GM19099 (cell line): ENCODE measurements around the gene IL34.

Experiments
- POLR2A ChIP-seq: IDR thresholded peaks from 3 replicates; pipeline ENCODE4 v1.6.1; 2011; ENCODE audit warnings: low read depth; ENCODE audit not compliant: insufficient read length; ENCODE audit errors: extremely low read depth

The IL34 gene

GRCh38 chr16:70708366-70709246, 62.2 kb downstream of the IL34 start:
- TF ChIP-seq POLR2A, result no peak

GRCh38 chr16:70709457-70709856, 63.1 kb downstream of the IL34 start:
- TF ChIP-seq POLR2A, result no peak

- TF ChIP-seq POLR2A, result no peak
These were observed 63.6 kb downstream of the IL34 start for GRCh38 chr16:70709942-70710341.
